ENCODE measurements around the gene GNPTAB. TPM values are rescaled to one million over a fixed set of nuclear protein-coding genes. Genes with fewer than 3 reads are reported as not detected.
A peak's percentile ranks its signal among the peaks of the same experiment; 100 is the strongest.

Gene GNPTAB
- total RNA-seq, 1 experiment from 2014 or later, result 14.8 TPM

- intact Hi-C loops (cut with micrococcal nuclease), result no loop called here
- BruUV-seq (replicated peaks), result no TSS peak
Observed at GRCh38 chr12:101703487-101703886, 127.3 kb downstream of the GNPTAB start.

GRCh38 chr12:101700299-101700820 lies 130.4 kb downstream of the GNPTAB start:
- Mint-ChIP-seq H3K36me3 (ENCODE audit: insufficient read depth, unreplicated experiment) (peaks cover 6% of the 10 kb centered on the region), H3K4me1 (ENCODE audit: insufficient read depth, unreplicated experiment) (peaks cover 38% of the 10 kb centered on the region), H3K27ac (ENCODE audit: low read depth, unreplicated experiment) (no peak overlapping the region), H3K27me3 (ENCODE audit: insufficient read depth, unreplicated experiment) (no peaks in the 10 kb centered on the region), H3K9me3 (ENCODE audit: unreplicated experiment) (no peaks in the 10 kb centered on the region), H3K4me3 (ENCODE audit: unreplicated experiment) (peak overlapping the region; percentile 91)
- no TSS peak for BruUV-seq (replicated peaks)
- DNase-seq (ENCODE audit: unreplicated experiment), result no peak
- intact Hi-C loops (cut with micrococcal nuclease), result no loop called here
- POLR2A ChIA-PET, result no interaction called here
- TF ChIP-seq CTCF (IDR thresholded peaks at IDR 0.05; ENCODE audit: unreplicated experiment), result no peak
- CTCF ChIA-PET, result no interaction called here

More at GRCh38 chr12:101703487-101703886, 127.3 kb downstream of the GNPTAB start:
- no peak for DNase-seq (ENCODE audit: unreplicated experiment)
- H3K4me3 Mint-ChIP-seq (ENCODE audit: unreplicated experiment), result no peak overlapping the region
- H3K27me3 Mint-ChIP-seq (ENCODE audit: insufficient read depth, unreplicated experiment), result no peaks in the 10 kb centered on the region
- no peak for TF ChIP-seq CTCF (IDR thresholded peaks at IDR 0.05; ENCODE audit: unreplicated experiment)
- POLR2A ChIA-PET, result interaction anchor here (0.7 kb wide), 1 partner anchor 12 kb away, joined by 3 read pairs; no protein-coding TSS in a partner anchor
- H3K4me1 Mint-ChIP-seq (ENCODE audit: insufficient read depth, unreplicated experiment), result peaks cover 42% of the 10 kb centered on the region
- CTCF ChIA-PET, result no interaction called here
- peaks cover 6% of the 10 kb centered on the region for H3K36me3 Mint-ChIP-seq (ENCODE audit: insufficient read depth, unreplicated experiment)
- H3K9me3 Mint-ChIP-seq (ENCODE audit: unreplicated experiment), result no peaks in the 10 kb centered on the region
- H3K27ac Mint-ChIP-seq (ENCODE audit: low read depth, unreplicated experiment), result peak overlapping the region; percentile 42

- BruUV-seq (replicated peaks), result no TSS peak
- Mint-ChIP-seq H3K9me3 (ENCODE audit: unreplicated experiment) (no peaks in the 10 kb centered on the region), H3K4me1 (ENCODE audit: insufficient read depth, unreplicated experiment) (peaks cover 44% of the 10 kb centered on the region), H3K4me3 (ENCODE audit: unreplicated experiment) (peak overlapping the region; percentile 91), H3K27me3 (ENCODE audit: insufficient read depth, unreplicated experiment) (no peaks in the 10 kb centered on the region), H3K27ac (ENCODE audit: low read depth, unreplicated experiment) (peak overlapping the region; percentile 78), H3K36me3 (ENCODE audit: insufficient read depth, unreplicated experiment) (peaks cover 6% of the 10 kb centered on the region)
- TF ChIP-seq CTCF (IDR thresholded peaks at IDR 0.05; ENCODE audit: unreplicated experiment), result no peak
- POLR2A ChIA-PET, result interaction anchor here (0.5 to 2.5 kb wide), 9 partner anchors 8 to 292 kb away, joined by 3 to 18 read pairs (median 3); partner anchors contain the start of genes ARL1, DRAM1 and GNPTAB
- intact Hi-C loops (cut with micrococcal nuclease), result loop anchor here (1.0 to 5.0 kb wide), 2 partner anchors 58 to 131 kb away; no protein-coding TSS in a partner anchor
- DNase-seq (ENCODE audit: unreplicated experiment), result peak; percentile 6
- CTCF ChIA-PET, result interaction anchor here (0.6 to 0.8 kb wide), 5 partner anchors 8 to 1882 kb away, joined by 3 to 5 read pairs (median 3); no protein-coding TSS in a partner anchor
Observed at GRCh38 chr12:101698800-101699347, 131.9 kb downstream of the GNPTAB start.

GRCh38 chr12:101697930-101698799 lies 132.6 kb downstream of the GNPTAB start:
- DNase-seq (ENCODE audit: unreplicated experiment), result peak; percentile 68
- no TSS peak for BruUV-seq (replicated peaks)
- no peak for TF ChIP-seq CTCF (IDR thresholded peaks at IDR 0.05; ENCODE audit: unreplicated experiment)
- H3K27ac Mint-ChIP-seq (ENCODE audit: low read depth, unreplicated experiment), result peak overlapping the region; percentile 78
- CTCF ChIA-PET, result interaction anchor here (0.6 to 1.5 kb wide), 5 partner anchors 8 to 281 kb away, joined by 3 to 5 read pairs (median 3); no protein-coding TSS in a partner anchor
- H3K9me3 Mint-ChIP-seq (ENCODE audit: unreplicated experiment), result no peaks in the 10 kb centered on the region
- H3K27me3 Mint-ChIP-seq (ENCODE audit: insufficient read depth, unreplicated experiment), result no peaks in the 10 kb centered on the region
- intact Hi-C loops (cut with micrococcal nuclease), result loop anchor here (1.0 to 5.0 kb wide), 2 partner anchors 59 to 130 kb away; no protein-coding TSS in a partner anchor
- peaks cover 44% of the 10 kb centered on the region for H3K4me1 Mint-ChIP-seq (ENCODE audit: insufficient read depth, unreplicated experiment)
- H3K4me3 Mint-ChIP-seq (ENCODE audit: unreplicated experiment), result peak overlapping the region; percentile 91
- POLR2A ChIA-PET, result interaction anchor here (0.7 to 2.5 kb wide), 8 partner anchors 9 to 291 kb away, joined by 3 to 18 read pairs (median 4); partner anchors contain the start of genes ARL1, DRAM1 and GNPTAB
- peaks cover 6% of the 10 kb centered on the region for H3K36me3 Mint-ChIP-seq (ENCODE audit: insufficient read depth, unreplicated experiment)
